Measurements from ENCODE around the gene DICER1. TPM values are rescaled to one million over a fixed set of nuclear protein-coding genes. Genes with fewer than 3 reads are reported as not detected.

The DICER1 gene
- total and polyA plus RNA-seq, 9 of the 15 experiments (the other 6 are each of a cell fraction or from before 2014, with no cell fraction given): 2.5 to 23.2 (median 12.4) TPM

GRCh38 chr14:95113476-95113875, 43.9 kb downstream of the DICER1 start:
- H3K79me2 ChIP-seq (ENCODE audit: control insufficient read depth, insufficient read depth, low read length): no peaks in the 10 kb centered on the region
- ATAC-seq (no peak), FAIRE-seq (no peak), DNase-seq (ENCODE audit: extremely low read depth in 1 of 4, low spot score in 3 of 4) (no peak)
- no TSS peak for BruUV-seq (replicated peaks)
- no peaks in the 10 kb centered on the region for H4K20me1 ChIP-seq (replicated peaks; ENCODE audit: control insufficient read depth, insufficient read depth, low read length)
- H3K4me1 ChIP-seq (replicated peaks in 1 of 2; ENCODE audit: control insufficient read depth in 2 of 2, insufficient read depth in 2 of 2, low read length in 2 of 2): no peaks in the 10 kb centered on the region
- in situ Hi-C loops (cut with MboI): no loop called here
- intact Hi-C loops (cut with micrococcal nuclease): no loop called here
- H3K9ac ChIP-seq (ENCODE audit: insufficient read depth in 1 of 2, low read depth in 2 of 2, low read length in 2 of 2): no peak overlapping the region
- H3K4me3 ChIP-seq: no peak overlapping the region
- ChIA-PET POLR2A (no interaction called here), CTCF (ENCODE audit: low intra/inter-chr PET ratio) (interaction anchor here (0.6 kb wide), 1 partner anchor 340 kb away, joined by 3 read pairs; no protein-coding TSS in a partner anchor)
- no peaks in the 10 kb centered on the region for H3K27me3 ChIP-seq (ENCODE audit: control insufficient read depth in 2 of 2, insufficient read depth in 2 of 2, low read length in 2 of 2)
- no peak overlapping the region for H3K4me2 ChIP-seq (ENCODE audit: insufficient read depth, low read length)
- no peak overlapping the region for H3K27ac ChIP-seq (ENCODE audit: extremely low read depth, low read depth, low read length)
- H3K9me1 ChIP-seq (ENCODE audit: control insufficient read depth, insufficient read depth, low read length): no peaks in the 10 kb centered on the region
- H2AFZ ChIP-seq (ENCODE audit: low read depth, low read length): no peak overlapping the region
- TF ChIP-seq ZNF655 (CRISPR knock-in tag; IDR thresholded peaks at IDR 0.05) (no peak), U2AF2 (optimal IDR thresholded peaks at IDR 0.05; ENCODE audit: low read depth, low read length) (no peak), ELF1 (tag; IDR thresholded peaks at IDR 0.05) (no peak), ZBTB49 (CRISPR knock-in tag; IDR thresholded peaks at IDR 0.05; ENCODE audit: borderline replicate concordance) (no peak), TBL1XR1 (IDR thresholded peaks at IDR 0.05; ENCODE audit: low read length in 2 of 2) (no peak), ZNF778 (CRISPR knock-in tag; IDR thresholded peaks at IDR 0.05) (no peak), JUNB (CRISPR knock-in tag; conservative IDR thresholded peaks at IDR 0.05) (no peak), ZNF707 (CRISPR knock-in tag; conservative IDR thresholded peaks at IDR 0.05) (no peak), PTBP1 (IDR thresholded peaks at IDR 0.05; ENCODE audit: low read depth, low read length) (no peak), CCAR2 (IDR thresholded peaks at IDR 0.05; ENCODE audit: low read depth, low read length) (no peak), MTA2 (IDR thresholded peaks at IDR 0.05; ENCODE audit: low read depth) (no peak), SNAPC5 (CRISPR knock-in tag; IDR thresholded peaks at IDR 0.05) (no peak), CLOCK (CRISPR knock-in tag; IDR thresholded peaks at IDR 0.05; ENCODE audit: borderline replicate concordance) (no peak), RFX7 (CRISPR knock-in tag; IDR thresholded peaks at IDR 0.05) (no peak), RCOR1 (IDR thresholded peaks at IDR 0.05; ENCODE audit: borderline replicate concordance in 1 of 2, low read depth in 2 of 2, low read length in 2 of 2) (no peak)
- H3K36me3 ChIP-seq (ENCODE audit: control insufficient read depth, insufficient read depth, low read length): peaks cover 23% of the 10 kb centered on the region; the same call in 2 of the 3 replicates
- H3K9me3 ChIP-seq (replicated peaks; ENCODE audit: control insufficient read depth, insufficient read depth, low read depth, low read length): no peaks in the 10 kb centered on the region
- 91% methylated on average over 3 of the region's 4 CpGs for WGBS (ENCODE audit: insufficient coverage, low coverage, missing lambda C conversion rate)

Data from K562 (cell line).